OCI-LY3 (cell line): ENCODE measurements around the gene KAT14.

Experiments
- EZH2phosphoT487 ChIP-seq: fragments of 200-600 bp; shearing (Covaris generic); IDR thresholded peaks from 2 replicates; pipeline ENCODE4 v1.6.1; 2018; ENCODE audit warnings: antibody characterized with exemption, mixed run types, low read depth
- TF ChIP-seq, protein P1 (sequence below): fragments of 200-600, 300-600 bp; sonication (generic); IDR thresholded peaks from 2 replicates; pipeline ENCODE4 v1.5.1; 2014; ENCODE audit warnings: antibody characterized with exemption, low read length, low read depth

DNA sequence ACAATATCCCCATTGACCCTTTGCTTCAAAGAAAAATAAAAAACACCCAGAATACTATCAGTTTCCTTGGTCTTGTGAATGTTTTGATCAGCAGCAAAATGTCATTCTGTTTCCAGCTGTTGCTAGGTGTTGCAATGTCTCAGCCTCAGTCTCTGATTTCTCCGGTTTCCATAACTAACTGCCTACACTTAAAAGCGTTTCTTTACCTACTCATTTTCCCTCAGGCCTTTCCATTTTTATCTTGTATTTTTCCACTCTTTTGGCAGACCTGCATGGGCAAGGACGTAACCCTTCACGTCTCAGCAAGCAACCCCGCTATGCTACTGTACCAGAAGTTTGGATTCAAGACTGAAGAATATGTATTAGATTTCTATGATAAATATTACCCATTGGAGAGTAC is 49.4 kb downstream of the KAT14 start:
- TF ChIP-seq, protein P1, sequence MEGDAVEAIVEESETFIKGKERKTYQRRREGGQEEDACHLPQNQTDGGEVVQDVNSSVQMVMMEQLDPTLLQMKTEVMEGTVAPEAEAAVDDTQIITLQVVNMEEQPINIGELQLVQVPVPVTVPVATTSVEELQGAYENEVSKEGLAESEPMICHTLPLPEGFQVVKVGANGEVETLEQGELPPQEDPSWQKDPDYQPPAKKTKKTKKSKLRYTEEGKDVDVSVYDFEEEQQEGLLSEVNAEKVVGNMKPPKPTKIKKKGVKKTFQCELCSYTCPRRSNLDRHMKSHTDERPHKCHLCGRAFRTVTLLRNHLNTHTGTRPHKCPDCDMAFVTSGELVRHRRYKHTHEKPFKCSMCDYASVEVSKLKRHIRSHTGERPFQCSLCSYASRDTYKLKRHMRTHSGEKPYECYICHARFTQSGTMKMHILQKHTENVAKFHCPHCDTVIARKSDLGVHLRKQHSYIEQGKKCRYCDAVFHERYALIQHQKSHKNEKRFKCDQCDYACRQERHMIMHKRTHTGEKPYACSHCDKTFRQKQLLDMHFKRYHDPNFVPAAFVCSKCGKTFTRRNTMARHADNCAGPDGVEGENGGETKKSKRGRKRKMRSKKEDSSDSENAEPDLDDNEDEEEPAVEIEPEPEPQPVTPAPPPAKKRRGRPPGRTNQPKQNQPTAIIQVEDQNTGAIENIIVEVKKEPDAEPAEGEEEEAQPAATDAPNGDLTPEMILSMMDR = no peak
- no peak for TF ChIP-seq EZH2phosphoT487
